ENCODE results near the gene PDYN.

Gene PDYN

GRCh38 chr20:1952737-1953530, 40.9 kb downstream of the PDYN start:
- FAIRE-seq = no peak
- DNase-seq (ENCODE audit: low spot score) = no peak

- FAIRE-seq (no peak), DNase-seq (ENCODE audit: low spot score) (no peak)
These were observed 42.3 kb downstream of the PDYN start for GRCh38 chr20:1951436-1952115.

GRCh38 chr20:1950836-1951235, 43.0 kb downstream of the PDYN start:
- DNase-seq (ENCODE audit: low spot score) (no peak), FAIRE-seq (no peak)

- DNase-seq (ENCODE audit: low spot score) (no peak), FAIRE-seq (no peak)
These were observed 44.3 kb downstream of the PDYN start for GRCh38 chr20:1949347-1950100.

DNA sequence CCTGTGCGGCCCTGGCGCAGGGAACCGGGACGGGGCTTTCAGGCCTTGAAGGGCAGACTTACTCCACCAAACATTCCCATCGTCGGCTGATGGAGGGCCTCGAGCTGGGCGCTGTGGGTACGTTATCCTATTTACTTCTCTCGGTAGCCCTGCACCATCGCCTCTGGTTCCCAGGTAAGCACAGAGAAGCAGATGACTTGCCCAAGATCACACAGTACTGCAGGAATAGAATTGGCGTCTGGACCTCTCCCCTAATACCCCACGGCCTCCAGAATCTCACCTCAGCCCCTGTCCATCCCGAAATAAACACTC, 46.4 kb downstream of the PDYN start:
- DNase-seq (ENCODE audit: low spot score) (no peak), FAIRE-seq (no peak)

GRCh38 chr20:1946762-1947534, 46.9 kb downstream of the PDYN start:
- FAIRE-seq (no peak), DNase-seq (ENCODE audit: low spot score) (no peak)

GRCh38 chr20:1946442-1946761, 47.5 kb downstream of the PDYN start:
- no peak for DNase-seq (ENCODE audit: low spot score)
- no peak for FAIRE-seq

DNA sequence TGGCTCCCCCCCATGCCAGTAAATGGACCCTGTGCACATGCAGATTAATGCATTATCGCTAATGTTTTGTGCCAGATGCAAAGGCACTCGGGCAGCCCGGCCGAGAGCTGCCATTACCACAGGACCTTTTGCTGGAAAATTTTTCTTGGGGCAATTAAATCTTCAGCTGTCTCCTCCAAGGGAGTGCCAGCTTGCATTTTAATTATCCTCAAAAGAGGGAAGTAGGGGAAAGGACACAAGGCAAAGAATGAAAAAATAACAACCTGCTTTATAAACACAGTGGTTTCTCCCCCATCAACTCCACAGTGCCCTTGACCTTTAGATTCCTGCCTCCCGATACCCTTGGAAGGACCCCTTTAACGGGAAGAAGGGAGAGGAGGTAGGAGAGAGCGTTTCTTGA, 48.2 kb downstream of the PDYN start:
- FAIRE-seq (no peak), DNase-seq (ENCODE audit: low spot score) (no peak)

GRCh38 chr20:1945134-1945618, 48.7 kb downstream of the PDYN start:
- FAIRE-seq = no peak
- DNase-seq (ENCODE audit: low spot score) = no peak

GRCh38 chr20:1944345-1945091, 49.3 kb downstream of the PDYN start:
- FAIRE-seq (no peak), DNase-seq (ENCODE audit: low spot score) (no peak)

DNA sequence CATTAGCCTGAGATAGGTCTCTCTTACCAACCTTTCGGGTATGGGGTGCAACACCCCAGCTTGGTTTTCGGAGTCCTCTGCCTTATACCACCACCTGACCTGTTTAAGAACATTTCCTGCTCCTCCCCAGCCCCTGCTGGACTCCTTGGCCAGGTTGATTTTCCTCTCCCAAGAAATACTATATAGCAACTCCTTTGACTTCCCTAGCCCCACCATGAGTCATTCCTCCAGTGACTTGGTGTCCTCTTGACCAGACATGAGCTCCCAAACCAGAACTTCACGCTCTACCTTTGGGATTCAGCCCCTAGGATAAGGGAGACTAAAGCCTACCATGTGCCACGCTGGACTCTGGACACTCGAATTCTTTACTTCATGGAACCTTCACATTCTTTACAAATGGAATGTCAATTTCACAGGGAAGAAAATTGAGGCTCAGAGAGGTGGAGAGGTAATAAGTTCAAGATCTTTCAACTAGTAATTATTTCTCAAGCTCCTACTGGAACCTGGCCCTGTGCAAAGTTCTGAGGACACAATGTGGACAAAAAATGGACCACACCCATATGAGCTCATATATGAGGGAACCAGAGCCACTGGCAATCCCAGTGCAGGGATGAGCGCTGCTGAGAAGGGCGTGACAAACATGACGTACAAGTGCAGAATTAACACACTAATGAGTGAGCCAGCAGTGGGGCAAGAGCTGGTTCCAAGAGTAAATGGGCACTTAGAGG, 50.4 kb downstream of the PDYN start:
- DNase-seq (ENCODE audit: low spot score) (no peak), FAIRE-seq (no peak)

DNA sequence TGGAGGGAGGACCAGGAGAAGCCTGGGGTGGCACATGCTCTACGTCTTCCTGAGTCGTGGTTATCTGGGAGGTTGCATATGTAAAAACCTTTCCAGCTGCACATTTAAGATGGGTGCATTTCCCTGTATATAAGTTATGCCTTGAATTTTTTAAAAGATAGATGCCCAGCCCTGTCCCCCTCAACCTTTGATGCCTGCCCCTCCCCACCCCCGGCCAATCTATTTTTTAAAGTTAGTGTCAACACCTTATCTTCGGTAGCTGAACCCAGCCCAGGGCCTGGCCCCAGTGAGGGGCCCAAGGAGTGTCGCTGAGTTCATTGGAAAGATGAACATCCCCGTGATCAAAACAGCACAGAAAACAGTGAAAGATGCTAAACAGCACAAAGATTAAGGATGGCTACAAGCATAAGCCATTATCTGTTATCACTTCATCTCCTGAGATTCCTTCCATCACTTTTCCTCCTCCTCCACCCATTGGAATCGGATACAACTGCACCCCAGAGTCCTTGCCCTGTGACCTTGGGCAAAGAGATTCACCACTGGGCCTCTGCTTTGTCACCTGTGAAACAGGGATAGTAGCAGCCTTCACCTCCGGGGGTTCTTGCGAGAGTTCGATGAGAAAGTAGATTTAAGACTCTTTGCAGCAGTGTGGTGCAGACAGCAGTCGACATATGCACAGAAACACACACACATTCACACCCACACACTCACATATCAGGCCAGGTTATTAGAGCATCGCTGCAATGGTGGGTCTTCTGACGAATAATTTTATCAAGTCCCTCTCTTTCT, 51.2 kb downstream of the PDYN start:
- DNase-seq (ENCODE audit: low spot score) (no peak), FAIRE-seq (no peak)

DNA sequence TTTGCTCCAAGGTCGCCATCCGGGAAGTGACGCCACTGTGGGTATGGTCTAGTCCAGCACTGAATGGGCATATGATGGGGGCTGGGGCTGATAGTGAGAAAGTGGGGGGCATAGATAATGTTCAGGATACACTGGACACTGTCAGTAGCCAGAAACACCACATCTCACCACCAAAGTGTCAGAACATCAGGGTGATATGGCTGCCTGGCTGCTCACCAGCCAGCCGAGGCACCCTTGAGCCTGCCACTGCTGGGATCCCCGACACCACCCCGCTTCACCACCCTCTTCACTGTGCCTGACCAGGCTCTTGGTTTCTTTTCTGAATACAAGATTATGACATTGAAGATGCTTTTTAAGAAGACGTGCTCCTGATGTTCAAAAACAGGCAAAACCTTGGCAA, 51.8 kb downstream of the PDYN start:
- FAIRE-seq = no peak
- no peak for DNase-seq (ENCODE audit: low spot score)

DNA sequence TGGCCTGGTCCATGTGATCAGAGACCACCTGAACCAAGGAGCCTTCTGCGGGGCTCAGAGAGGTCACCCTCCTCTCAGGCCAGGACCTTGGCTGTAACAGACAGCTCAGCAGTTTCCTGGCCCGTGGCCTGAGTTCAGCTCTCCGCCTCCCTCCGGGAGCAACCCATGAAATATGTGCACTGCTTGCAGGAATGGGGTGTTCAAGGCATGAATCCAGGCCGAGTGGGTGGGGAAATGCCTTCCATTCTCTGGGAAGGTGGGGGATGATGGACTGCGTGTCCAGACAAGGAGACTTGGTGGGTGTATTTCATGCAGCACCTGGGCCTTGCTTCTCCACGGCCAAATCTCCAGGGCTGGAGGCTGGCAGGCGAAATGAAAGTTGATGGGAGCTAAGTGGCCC, 52.6 kb downstream of the PDYN start:
- FAIRE-seq = no peak
- DNase-seq (ENCODE audit: low spot score) = no peak

DNA sequence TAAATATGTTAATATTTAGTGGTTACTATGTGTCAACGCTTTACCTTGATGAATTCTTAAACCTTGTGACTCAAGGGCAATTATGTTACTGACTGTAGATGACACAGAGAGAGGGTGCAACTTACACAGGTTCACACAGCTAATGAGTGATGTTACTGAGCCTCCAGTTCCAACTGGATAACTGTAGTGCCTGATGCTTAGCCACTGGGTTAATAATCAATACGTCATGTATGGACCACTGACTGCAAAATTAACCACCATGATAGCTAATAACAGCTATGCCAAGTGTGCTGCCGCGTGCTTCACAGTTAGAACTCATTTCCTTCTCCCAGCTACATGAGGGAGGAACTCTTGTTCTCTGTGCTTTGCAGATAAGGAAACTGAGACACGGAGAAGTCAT, 53.3 kb downstream of the PDYN start:
- FAIRE-seq = peak; percentile 81
- peak; percentile 8 for DNase-seq (ENCODE audit: low spot score)

DNA sequence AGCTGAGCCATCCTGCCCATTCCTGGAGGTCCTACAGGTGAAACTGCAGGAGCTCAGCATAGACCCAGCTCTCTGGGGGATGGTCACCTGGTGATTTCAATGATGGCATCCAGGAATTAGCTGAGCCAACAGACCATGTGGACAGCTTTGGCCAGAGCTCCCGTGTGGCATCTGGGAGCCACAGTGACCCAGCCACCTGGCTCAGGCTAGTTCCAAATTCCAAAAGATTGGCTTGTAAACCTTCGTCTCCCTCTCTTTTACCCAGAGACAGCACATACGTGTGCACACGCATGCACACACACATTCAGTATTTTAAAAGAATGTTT, 54.6 kb downstream of the PDYN start:
- DNase-seq (ENCODE audit: low spot score) = no peak
- no peak for FAIRE-seq

GRCh38 chr20:1938464-1939269, 55.2 kb downstream of the PDYN start:
- no peak for FAIRE-seq

DNA sequence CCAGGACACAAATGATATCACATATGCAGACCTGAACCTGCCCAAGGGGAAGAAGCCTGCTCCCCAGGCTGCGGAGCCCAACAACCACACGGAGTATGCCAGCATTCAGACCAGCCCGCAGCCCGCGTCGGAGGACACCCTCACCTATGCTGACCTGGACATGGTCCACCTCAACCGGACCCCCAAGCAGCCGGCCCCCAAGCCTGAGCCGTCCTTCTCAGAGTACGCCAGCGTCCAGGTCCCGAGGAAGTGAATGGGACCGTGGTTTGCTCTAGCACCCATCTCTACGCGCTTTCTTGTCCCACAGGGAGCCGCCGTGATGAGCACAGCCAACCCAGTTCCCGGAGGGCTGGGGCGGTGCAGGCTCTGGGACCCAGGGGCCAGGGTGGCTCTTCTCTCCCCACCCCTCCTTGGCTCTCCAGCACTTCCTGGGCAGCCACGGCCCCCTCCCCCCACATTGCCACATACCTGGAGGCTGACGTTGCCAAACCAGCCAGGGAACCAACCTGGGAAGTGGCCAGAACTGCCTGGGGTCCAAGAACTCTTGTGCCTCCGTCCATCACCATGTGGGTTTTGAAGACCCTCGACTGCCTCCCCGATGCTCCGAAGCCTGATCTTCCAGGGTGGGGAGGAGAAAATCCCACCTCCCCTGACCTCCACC, 56.4 kb downstream of the PDYN start:
- DNase-seq (ENCODE audit: low spot score) (no peak), FAIRE-seq (no peak)

More at GRCh38 chr20:1938464-1939269, 55.2 kb downstream of the PDYN start:
- no peak for DNase-seq (ENCODE audit: low spot score)
